22Rv1 (cell line): ENCODE measurements around the gene ZNF814.
A peak's percentile ranks its signal among the peaks of the same experiment; 100 is the strongest.
"Not testable (repeated sequence)": the region's sequence is repeated elsewhere in the genome, so short reads cannot be mapped to it uniquely, and the experiment has no call there.

Source experiments
- H3K27ac ChIP-seq: fragments of 450-650 bp; 2 replicates; pipeline ENCODE4 v1.5.1; 2017
- ZFX ChIP-seq: fragments of 450-650 bp; IDR thresholded peaks from 2 replicates; pipeline ENCODE4 v1.6.1; 2017; ENCODE audit warnings: antibody characterized with exemption, borderline replicate concordance
- TF ChIP-seq, protein P1 (sequence below): fragments of 450-650 bp; IDR thresholded peaks from 2 replicates; pipeline ENCODE4 v1.5.1; 2017; ENCODE audit warnings: mild to moderate bottlenecking

ZNF814 gene

DNA sequence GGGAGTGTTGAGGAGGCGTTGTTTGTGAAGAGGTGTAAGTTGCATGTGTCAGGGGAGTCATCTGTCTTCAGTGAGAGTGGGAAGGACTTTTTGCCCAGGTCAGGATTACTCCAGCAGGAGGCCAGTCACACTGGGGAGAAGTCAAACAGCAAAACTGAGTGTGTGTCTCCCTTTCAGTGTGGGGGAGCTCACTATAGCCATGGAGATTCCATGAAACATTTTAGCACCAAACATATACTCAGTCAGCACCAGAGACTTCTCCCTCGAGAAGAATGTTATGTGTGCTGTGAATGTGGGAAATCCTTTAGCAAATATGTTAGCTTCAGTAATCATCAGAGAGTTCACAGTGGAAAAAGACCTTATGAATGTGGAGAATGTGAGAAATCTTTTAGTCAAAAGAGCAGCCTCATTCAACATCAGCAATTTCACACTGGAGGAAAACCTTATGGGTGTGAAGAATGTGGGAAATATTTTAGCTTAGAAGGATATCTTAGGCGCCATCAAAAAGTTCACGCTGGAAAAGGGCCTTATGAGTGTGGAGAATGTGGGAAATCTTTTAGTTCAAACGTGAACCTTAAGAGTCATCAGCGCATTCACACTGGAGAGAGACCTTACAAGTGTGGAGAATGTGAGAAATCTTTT, 47.6 kb downstream of the ZNF814 start:
- H3K27ac ChIP-seq, result no peak overlapping the region
- TF ChIP-seq, protein P1, sequence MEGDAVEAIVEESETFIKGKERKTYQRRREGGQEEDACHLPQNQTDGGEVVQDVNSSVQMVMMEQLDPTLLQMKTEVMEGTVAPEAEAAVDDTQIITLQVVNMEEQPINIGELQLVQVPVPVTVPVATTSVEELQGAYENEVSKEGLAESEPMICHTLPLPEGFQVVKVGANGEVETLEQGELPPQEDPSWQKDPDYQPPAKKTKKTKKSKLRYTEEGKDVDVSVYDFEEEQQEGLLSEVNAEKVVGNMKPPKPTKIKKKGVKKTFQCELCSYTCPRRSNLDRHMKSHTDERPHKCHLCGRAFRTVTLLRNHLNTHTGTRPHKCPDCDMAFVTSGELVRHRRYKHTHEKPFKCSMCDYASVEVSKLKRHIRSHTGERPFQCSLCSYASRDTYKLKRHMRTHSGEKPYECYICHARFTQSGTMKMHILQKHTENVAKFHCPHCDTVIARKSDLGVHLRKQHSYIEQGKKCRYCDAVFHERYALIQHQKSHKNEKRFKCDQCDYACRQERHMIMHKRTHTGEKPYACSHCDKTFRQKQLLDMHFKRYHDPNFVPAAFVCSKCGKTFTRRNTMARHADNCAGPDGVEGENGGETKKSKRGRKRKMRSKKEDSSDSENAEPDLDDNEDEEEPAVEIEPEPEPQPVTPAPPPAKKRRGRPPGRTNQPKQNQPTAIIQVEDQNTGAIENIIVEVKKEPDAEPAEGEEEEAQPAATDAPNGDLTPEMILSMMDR, result no peak
- no peak for TF ChIP-seq ZFX

DNA sequence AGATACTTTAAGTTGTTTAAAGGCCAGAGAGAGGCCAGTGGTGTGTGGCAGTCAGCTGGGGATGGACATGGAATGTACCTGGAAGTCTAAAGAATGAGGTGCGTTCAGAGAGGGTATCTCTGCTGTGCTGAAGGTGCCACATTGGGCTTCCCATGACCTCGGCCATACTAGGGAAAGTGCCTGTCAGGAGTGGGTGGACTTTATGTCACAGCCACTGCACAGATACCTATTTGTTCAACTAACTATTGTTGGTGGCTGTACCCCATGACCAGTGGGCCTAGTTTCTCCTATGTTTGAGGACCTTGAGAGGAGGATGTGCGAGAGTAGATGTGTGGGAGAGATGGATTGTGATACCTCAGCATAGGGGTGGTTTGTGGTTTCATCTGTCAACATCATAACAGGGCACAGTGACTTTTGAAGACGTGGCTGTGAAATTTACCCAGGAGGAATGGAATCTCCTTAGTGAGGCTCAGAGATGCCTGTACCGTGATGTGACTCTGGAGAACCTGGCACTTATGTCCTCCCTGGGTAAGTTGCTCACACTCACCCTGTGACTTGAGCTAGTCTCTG, 50.1 kb downstream of the ZNF814 start:
- H3K27ac ChIP-seq, result not testable (repeated sequence)

DNA sequence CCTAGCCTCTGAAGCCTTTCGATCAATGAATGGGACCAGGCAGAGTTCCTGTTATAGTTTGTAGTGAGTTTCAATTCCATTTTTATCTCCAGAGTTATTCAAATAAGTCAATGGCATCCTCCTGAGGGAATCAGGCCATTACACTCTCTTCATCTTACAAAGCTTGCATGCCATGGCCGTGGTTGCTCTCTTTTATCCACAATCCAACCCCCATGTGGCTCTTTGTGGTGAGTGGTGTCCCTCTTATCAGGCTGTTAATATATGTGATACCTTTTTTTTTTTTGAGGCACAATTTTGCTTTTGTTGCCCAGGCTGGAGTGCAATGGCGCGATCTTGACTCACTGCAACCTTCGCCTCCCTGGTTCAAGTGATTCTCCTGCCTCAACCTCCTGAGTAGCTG, 51.8 kb downstream of the ZNF814 start:
- not testable (repeated sequence) for H3K27ac ChIP-seq

DNA sequence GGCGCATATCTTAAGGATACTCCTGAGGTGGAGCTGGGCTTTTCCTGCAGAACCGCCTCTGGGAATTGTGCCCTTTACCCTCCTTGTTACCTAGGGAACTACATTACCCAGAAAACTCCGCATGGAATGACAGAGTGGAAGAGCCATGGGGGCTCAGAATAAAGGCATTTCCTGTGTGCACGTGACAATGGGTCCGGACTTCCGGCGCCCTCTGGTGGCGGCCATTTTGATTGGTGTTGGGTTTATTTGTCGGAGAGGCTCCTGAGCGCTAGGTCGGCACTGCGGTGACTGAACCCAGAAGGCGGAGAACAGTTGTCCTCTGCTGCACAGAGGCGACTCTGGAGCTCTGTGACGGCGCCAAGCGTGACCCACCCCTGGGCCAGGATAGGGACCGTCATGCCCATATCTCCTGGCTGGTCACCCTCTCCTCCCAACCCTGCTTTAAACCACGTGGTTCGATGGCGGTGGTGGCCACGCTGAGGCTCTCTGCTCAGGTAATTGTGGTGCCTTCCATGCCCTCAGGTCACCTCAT, 58.7 kb downstream of the ZNF814 start, which contains the start of gene ZNF587B:
Gene ZNF587B (plus strand): TSS at position 229 of the 532 bp plus-strand sequence. CDS start 230 bp downstream, at position 459.
- H3K27ac ChIP-seq, result no peak within 1 kb of the TSS
- TF ChIP-seq, protein P1, result peak; percentile 68
- no peak for TF ChIP-seq ZFX

DNA sequence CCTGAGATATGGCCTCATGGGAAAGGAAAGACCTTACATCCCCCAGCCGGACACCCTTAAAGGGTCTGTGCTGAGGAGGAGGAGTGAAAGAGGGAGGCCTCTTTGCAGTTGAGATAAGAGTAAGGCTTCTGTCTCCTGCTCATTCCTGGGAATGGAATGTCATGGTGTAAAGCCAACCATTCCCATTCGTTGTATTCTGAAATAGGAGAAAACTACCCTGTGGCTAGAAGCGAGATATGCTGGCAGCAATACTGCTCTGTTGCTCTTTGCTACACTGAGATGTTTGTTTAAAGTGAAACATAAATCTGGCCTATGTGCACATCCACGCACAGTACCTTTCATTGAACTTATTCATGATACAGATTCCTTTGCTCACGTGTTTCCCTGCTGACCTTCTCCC, 59.5 kb downstream of the ZNF814 start:
- H3K27ac ChIP-seq, result no peak overlapping the region
- TF ChIP-seq ZFX, result no peak
- TF ChIP-seq, protein P1, result no peak

DNA sequence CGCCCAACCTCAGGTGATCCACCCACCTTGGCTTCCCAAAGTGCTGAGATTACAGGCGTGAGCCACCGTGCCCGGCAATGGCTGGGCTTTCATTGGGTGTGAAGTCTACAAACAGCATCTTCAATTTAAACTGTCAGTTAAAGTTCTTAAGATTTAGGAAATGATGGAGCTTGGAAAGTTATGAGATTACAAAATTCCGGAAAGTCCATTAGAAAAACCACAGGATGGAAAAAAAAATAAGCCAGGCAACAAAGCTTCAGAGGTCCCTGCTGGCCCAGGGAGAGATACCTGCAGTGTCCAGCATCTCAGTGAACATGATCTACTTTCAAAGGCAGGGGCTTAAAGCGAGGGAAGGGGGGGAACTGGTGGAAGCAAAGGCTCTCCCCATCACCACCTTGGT, 63.3 kb downstream of the ZNF814 start:
- H3K27ac ChIP-seq, result no peak overlapping the region
- TF ChIP-seq, protein P1, result no peak
- no peak for TF ChIP-seq ZFX

DNA sequence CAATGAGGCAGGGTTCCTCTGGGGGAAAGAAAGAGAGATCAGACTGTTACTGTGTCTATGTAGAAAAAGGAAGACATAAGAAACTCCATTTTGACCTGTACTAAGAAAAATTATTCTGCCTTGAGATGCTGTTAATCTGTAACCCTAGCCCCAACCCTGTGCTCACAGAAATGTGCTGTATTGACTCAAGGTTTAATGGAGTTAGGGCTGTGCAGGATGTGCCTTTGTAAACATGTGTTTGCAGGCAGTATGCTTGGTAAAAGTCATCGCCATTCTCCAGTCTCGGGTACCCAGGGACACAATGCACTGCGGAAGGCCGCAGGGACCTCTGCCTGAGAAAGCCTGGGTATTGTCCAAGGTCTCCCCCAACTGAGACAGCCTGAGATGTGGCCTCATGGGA, 65.2 kb downstream of the ZNF814 start:
- peak overlapping the region; percentile 86 for H3K27ac ChIP-seq

DNA sequence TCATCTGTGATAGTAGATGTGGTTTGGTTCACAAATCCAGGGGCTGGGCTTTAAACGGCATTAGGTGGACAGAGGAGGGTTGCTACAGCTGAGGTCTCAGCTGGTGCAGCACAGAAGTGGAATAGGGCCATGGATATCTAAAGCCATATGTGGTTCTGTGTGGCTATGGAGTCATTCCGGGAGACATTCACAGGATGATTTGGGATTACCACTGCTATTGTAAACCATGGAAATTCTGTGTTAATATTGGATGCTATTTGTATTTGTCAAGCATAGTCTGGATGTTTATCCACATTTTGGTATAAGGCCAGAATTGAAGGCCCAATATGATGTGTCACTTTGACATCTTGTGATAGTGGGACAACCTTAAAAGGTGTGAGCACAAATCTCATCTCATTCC, 65.7 kb downstream of the ZNF814 start:
- peak overlapping the region; percentile 86 for H3K27ac ChIP-seq

DNA sequence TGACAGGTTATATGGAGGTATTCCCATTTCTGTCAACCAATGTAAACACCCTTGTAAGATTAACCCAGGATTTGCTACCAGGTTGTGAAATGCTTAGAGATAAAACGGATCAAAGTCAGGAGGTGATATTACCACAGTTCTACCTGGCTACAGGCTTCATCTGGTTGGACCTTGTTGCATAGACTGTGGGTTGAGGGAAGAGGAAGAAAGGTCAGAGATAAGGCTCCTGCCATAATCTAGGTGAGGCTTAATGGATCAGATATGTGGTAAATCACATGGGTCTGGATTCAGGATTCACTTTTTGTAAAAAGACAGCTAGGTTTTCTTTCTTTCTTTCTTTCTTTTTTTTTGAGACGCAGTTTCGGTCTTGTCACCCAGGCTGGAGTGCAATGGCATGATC, 67.3 kb downstream of the ZNF814 start:
- H3K27ac ChIP-seq, result peak overlapping the region; percentile 86; the same call in 1 of the 2 replicates

DNA sequence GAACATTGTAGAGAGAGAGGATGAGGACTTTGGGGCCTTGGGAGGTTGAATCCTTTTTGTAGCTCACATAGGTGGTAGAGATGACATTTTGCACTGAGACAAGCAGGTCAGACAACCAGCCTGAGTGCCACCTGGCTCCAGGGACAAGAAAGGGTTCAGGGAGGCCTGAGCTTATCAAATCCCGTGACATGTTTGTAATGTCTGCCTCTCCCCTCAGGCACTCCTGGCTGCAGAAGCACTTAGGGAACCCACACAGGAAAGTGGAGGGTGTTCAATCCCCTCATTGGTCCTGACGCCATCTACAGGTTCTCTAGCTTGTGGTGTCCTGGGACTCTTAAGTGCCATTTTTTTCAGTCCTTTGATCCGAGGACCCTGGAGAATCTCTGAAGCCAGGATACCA, 67.7 kb downstream of the ZNF814 start:
- 0 out of 2 replicates have a peak overlapping the region, but pooled peaks have one; percentile 86 for H3K27ac ChIP-seq

DNA sequence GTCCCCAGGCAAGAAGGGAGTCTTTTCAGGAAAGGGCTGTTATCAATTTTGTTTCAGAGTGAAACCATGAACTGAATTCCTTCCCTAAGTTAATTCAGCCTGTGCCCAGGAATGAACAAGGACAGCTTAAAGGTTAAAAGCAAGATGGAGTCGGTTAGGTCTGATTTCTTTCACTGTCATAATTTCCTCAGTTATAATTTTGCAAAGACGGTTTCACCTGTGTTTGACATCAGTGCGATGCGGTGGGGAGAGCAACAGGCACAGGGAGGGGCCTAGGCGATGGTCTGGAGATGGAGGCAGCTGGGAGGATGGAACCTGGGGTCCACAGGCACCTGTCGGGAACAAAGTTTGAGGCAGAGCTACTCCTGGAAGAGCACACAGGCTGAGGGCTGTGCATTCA, 68.2 kb downstream of the ZNF814 start:
- H3K27ac ChIP-seq, result peak overlapping the region; percentile 74
- TF ChIP-seq, protein P1, result no peak
- no peak for TF ChIP-seq ZFX
